Gastroesophageal sphincter (tissue), 3 donors: ENCODE measurements around the gene ABHD16A.

Experiments used
- CTCF ChIP-seq, 4 experiments: fragments of 200-600 bp in 2 of 4; fragments of 450-650 bp in 2 of 4; sonication (generic) in 1 of 4; IDR thresholded peaks; one replicate each; pipeline ENCODE4 v1.5.1; 2017 to 2019; ENCODE audit warnings: antibody characterized with exemption in 4 of 4, mild to moderate bottlenecking in 2 of 4, moderate library complexity in 2 of 4
- POLR2A ChIP-seq, 2 donors: fragments of 450-650 bp; IDR thresholded peaks; one replicate each; pipeline ENCODE4 v1.6.1; 2017; ENCODE audit warnings: antibody characterized with exemption in 2 of 2, mild to moderate bottlenecking in 2 of 2, moderate library complexity in 1 of 2

- TF ChIP-seq CTCF (IDR thresholded peaks at IDR 0.05) = no peak
- no peak for TF ChIP-seq POLR2A (IDR thresholded peaks at IDR 0.05)
Measured at GRCh38 chr6:31697555-31697954, 5.6 kb downstream of the ABHD16A start.
